ENCODE data around the gene CD200R1L. TPM values are rescaled to one million over a fixed set of nuclear protein-coding genes. Genes with fewer than 3 reads are reported as not detected.
A peak's percentile ranks its signal among the peaks of the same experiment; 100 is the strongest.

The CD200R1L gene
- polyA plus RNA-seq, 4 donors, result not detected

GRCh38 chr3:112807685-112808084 is 39.0 kb downstream of the CD200R1L start:
- H3K4me1 ChIP-seq (ENCODE audit: control insufficient read depth in 3 of 3, insufficient read depth in 2 of 3, low read depth in 1 of 3, low read length in 2 of 3), result no peaks in the 10 kb centered on the region
- DNase-seq, result no peak
- no peak overlapping the region for H3K27ac ChIP-seq (ENCODE audit: low read depth in 1 of 3, low read length in 2 of 3)
- peaks cover 0 to 2% of the 10 kb centered on the region in 2 donors for H3K9me3 ChIP-seq (ENCODE audit: control insufficient read depth in 2 of 2, insufficient read depth in 1 of 2, low read depth in 1 of 2, low read length in 1 of 2)
- H3K4me3 ChIP-seq (ENCODE audit: low read depth in 1 of 3, low read length in 3 of 3), result no peak overlapping the region
- WGBS, 3 donors, result 59 to 63% (median 62%) methylated on average over 4 of the region's 4 CpGs
- no peak for FAIRE-seq
- H3K27me3 ChIP-seq (ENCODE audit: control insufficient read depth in 3 of 3, insufficient read depth in 3 of 3, low read length in 3 of 3), result no peaks in the 10 kb centered on the region
- no peaks in the 10 kb centered on the region for H3K36me3 ChIP-seq (ENCODE audit: control insufficient read depth in 3 of 3, insufficient read depth in 2 of 3, low read depth in 1 of 3, low read length in 3 of 3)

DNA sequence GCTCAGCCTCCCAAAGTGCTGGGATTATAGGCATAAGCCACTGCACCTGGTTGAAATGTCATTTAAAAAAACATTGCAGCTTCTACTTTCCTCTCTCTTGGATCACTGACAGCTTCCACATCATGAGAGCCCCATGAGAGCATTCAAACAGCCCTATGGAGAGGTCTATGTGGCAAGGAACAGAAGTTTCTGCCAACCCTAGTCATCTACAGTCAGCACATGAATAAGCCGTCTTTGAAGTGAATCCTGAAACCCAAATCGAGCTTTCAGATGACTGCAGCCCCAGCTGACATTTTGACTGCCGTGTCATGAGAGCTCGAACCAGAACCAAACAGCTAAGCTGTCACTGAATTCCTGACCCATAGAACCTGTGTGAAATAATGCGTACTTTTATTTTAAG is 39.8 kb downstream of the CD200R1L start:
- no peaks in the 10 kb centered on the region for H3K4me1 ChIP-seq (ENCODE audit: control insufficient read depth in 3 of 3, insufficient read depth in 2 of 3, low read depth in 1 of 3, low read length in 2 of 3)
- no peaks in the 10 kb centered on the region for H3K27me3 ChIP-seq (ENCODE audit: control insufficient read depth in 3 of 3, insufficient read depth in 3 of 3, low read length in 3 of 3)
- H3K9me3 ChIP-seq (ENCODE audit: control insufficient read depth in 2 of 2, insufficient read depth in 1 of 2, low read depth in 1 of 2, low read length in 1 of 2), result peaks cover 0 to 2% of the 10 kb centered on the region in 2 donors
- H3K4me3 ChIP-seq (ENCODE audit: low read depth in 1 of 3, low read length in 3 of 3), result no peak overlapping the region
- 76 to 92% (median 78%) methylated on average over 5 of the region's 5 CpGs for WGBS, 3 donors
- H3K36me3 ChIP-seq (ENCODE audit: control insufficient read depth in 3 of 3, insufficient read depth in 2 of 3, low read depth in 1 of 3, low read length in 3 of 3), result no peaks in the 10 kb centered on the region
- FAIRE-seq, result no peak
- no peak overlapping the region for H3K27ac ChIP-seq (ENCODE audit: low read depth in 1 of 3, low read length in 2 of 3)
- no peak for DNase-seq

DNA sequence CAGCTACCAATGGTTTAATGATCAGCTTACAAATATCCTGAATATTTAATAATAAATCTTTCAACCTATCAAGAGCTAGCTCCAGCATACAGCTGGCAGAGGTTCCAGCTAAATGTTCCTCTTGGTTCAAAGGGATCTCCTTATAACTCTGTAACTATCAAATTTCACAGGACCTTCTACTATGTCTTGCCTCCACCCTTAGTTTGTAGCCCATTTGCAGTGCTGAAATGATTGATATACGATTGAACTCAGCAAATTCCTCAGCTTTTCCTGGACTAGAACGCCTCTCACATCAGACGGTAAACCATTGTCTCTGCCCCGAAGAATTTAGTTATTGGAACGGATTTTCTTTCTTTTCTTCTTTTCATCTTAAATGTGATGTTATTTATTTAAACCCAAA is 41.5 kb downstream of the CD200R1L start:
- H3K9me3 ChIP-seq (ENCODE audit: control insufficient read depth in 2 of 2, insufficient read depth in 1 of 2, low read depth in 1 of 2, low read length in 1 of 2), result peaks cover 0 to 2% of the 10 kb centered on the region in 2 donors
- no peaks in the 10 kb centered on the region for H3K27me3 ChIP-seq (ENCODE audit: control insufficient read depth in 3 of 3, insufficient read depth in 3 of 3, low read length in 3 of 3)
- H3K36me3 ChIP-seq (ENCODE audit: control insufficient read depth in 3 of 3, insufficient read depth in 2 of 3, low read depth in 1 of 3, low read length in 3 of 3), result no peaks in the 10 kb centered on the region
- 95 to 97% (median 96%) methylated on average over 5 of the region's 5 CpGs for WGBS, 3 donors
- H3K4me1 ChIP-seq (ENCODE audit: control insufficient read depth in 3 of 3, insufficient read depth in 2 of 3, low read depth in 1 of 3, low read length in 2 of 3), result no peaks in the 10 kb centered on the region
- no peak for FAIRE-seq
- no peak for DNase-seq
- H3K4me3 ChIP-seq (ENCODE audit: low read depth in 1 of 3, low read length in 3 of 3), result no peak overlapping the region
- H3K27ac ChIP-seq (ENCODE audit: low read depth in 1 of 3, low read length in 2 of 3), result no peak overlapping the region

DNA sequence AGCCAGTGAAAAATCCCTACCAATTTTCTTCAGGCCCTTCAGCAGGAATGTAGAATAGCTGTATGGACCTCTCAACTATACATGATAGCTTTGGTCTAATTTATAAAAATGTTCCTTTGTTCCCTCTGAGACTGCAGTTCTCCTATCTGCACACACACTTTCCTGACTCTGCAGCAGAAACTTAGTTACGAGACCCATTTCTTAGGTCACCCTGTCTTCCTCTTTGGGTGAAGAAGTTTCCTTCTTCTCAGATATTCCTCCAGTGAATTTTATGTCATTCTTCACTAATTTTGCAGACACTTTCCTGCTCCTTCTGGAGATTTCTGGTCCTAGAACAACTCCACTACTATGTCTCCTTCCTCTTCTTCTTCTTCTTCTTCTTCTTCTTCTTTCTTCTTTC is 42.6 kb downstream of the CD200R1L start:
- FAIRE-seq, result no peak
- Histone ChIP-seq H3K27ac (ENCODE audit: low read depth in 1 of 3, low read length in 2 of 3) (no peak overlapping the region), H3K27me3 (ENCODE audit: control insufficient read depth in 3 of 3, insufficient read depth in 3 of 3, low read length in 3 of 3) (no peaks in the 10 kb centered on the region), H3K4me1 (ENCODE audit: control insufficient read depth in 3 of 3, insufficient read depth in 2 of 3, low read depth in 1 of 3, low read length in 2 of 3) (no peaks in the 10 kb centered on the region), H3K36me3 (ENCODE audit: control insufficient read depth in 3 of 3, insufficient read depth in 2 of 3, low read depth in 1 of 3, low read length in 3 of 3) (no peaks in the 10 kb centered on the region), H3K9me3 (ENCODE audit: control insufficient read depth in 2 of 2, insufficient read depth in 1 of 2, low read depth in 1 of 2, low read length in 1 of 2) (peaks cover 0 to 2% of the 10 kb centered on the region in 2 donors), H3K4me3 (ENCODE audit: low read depth in 1 of 3, low read length in 3 of 3) (no peak overlapping the region)
- no peak for DNase-seq
- 89 to 100% (median 89%) methylated on average over 1 of the region's 1 CpG for WGBS, 3 donors

GRCh38 chr3:112803467-112803866 is 43.2 kb downstream of the CD200R1L start:
- peaks cover 0 to 2% of the 10 kb centered on the region in 2 donors for H3K9me3 ChIP-seq (ENCODE audit: control insufficient read depth in 2 of 2, insufficient read depth in 1 of 2, low read depth in 1 of 2, low read length in 1 of 2)
- H3K4me1 ChIP-seq (ENCODE audit: control insufficient read depth in 3 of 3, insufficient read depth in 2 of 3, low read depth in 1 of 3, low read length in 2 of 3), result no peaks in the 10 kb centered on the region
- H3K36me3 ChIP-seq (ENCODE audit: control insufficient read depth in 3 of 3, insufficient read depth in 2 of 3, low read depth in 1 of 3, low read length in 3 of 3), result no peaks in the 10 kb centered on the region
- no peak for FAIRE-seq
- WGBS, 3 donors, result 53 to 77% (median 74%) methylated on average over 2 of the region's 2 CpGs
- no peak overlapping the region for H3K4me3 ChIP-seq (ENCODE audit: low read depth in 1 of 3, low read length in 3 of 3)
- H3K27ac ChIP-seq (ENCODE audit: low read depth in 1 of 3, low read length in 2 of 3), result no peak overlapping the region
- no peaks in the 10 kb centered on the region for H3K27me3 ChIP-seq (ENCODE audit: control insufficient read depth in 3 of 3, insufficient read depth in 3 of 3, low read length in 3 of 3)
- DNase-seq, result no peak

DNA sequence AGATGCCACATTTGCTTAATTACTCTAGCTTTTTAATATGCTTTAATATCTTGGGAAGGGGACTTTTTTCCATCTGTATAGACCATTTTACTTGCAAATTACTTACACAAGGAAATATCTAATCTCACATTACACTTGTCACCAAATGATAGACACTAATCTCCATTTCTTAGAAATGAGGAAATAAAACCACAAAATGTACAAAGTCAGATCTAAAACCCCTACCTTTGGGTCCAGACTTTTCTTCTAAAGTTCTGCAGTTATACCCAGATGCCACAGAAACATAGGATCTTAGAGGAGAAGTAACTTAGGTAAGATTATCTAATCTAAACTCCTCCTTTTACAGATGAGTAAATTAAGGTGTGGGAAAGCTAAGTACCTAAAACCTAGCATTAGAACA is 44.3 kb downstream of the CD200R1L start:
- peaks cover 0 to 2% of the 10 kb centered on the region in 2 donors for H3K9me3 ChIP-seq (ENCODE audit: control insufficient read depth in 2 of 2, insufficient read depth in 1 of 2, low read depth in 1 of 2, low read length in 1 of 2)
- no peaks in the 10 kb centered on the region for H3K36me3 ChIP-seq (ENCODE audit: control insufficient read depth in 3 of 3, insufficient read depth in 2 of 3, low read depth in 1 of 3, low read length in 3 of 3)
- H3K27me3 ChIP-seq (ENCODE audit: control insufficient read depth in 3 of 3, insufficient read depth in 3 of 3, low read length in 3 of 3), result no peaks in the 10 kb centered on the region
- H3K27ac ChIP-seq (ENCODE audit: low read depth in 1 of 3, low read length in 2 of 3), result no peak overlapping the region
- H3K4me3 ChIP-seq (ENCODE audit: low read depth in 1 of 3, low read length in 3 of 3), result no peak overlapping the region
- H3K4me1 ChIP-seq (ENCODE audit: control insufficient read depth in 3 of 3, insufficient read depth in 2 of 3, low read depth in 1 of 3, low read length in 2 of 3), result no peaks in the 10 kb centered on the region
- FAIRE-seq, result no peak
- DNase-seq, result peak in 1 of 2 donors; percentile 18

GRCh38 chr3:112799946-112800345 is 46.7 kb downstream of the CD200R1L start:
- H3K36me3 ChIP-seq (ENCODE audit: control insufficient read depth in 3 of 3, insufficient read depth in 2 of 3, low read depth in 1 of 3, low read length in 3 of 3), result no peaks in the 10 kb centered on the region
- H3K4me1 ChIP-seq (ENCODE audit: control insufficient read depth in 3 of 3, insufficient read depth in 2 of 3, low read depth in 1 of 3, low read length in 2 of 3), result no peaks in the 10 kb centered on the region
- FAIRE-seq (no peak), DNase-seq (no peak)
- H3K9me3 ChIP-seq (ENCODE audit: control insufficient read depth in 2 of 2, insufficient read depth in 1 of 2, low read depth in 1 of 2, low read length in 1 of 2), result no peaks in the 10 kb centered on the region
- H3K4me3 ChIP-seq (ENCODE audit: low read depth in 1 of 3, low read length in 3 of 3), result no peak overlapping the region
- no peak overlapping the region for H3K27ac ChIP-seq (ENCODE audit: low read depth in 1 of 3, low read length in 2 of 3)
- H3K27me3 ChIP-seq (ENCODE audit: control insufficient read depth in 3 of 3, insufficient read depth in 3 of 3, low read length in 3 of 3), result no peaks in the 10 kb centered on the region

DNA sequence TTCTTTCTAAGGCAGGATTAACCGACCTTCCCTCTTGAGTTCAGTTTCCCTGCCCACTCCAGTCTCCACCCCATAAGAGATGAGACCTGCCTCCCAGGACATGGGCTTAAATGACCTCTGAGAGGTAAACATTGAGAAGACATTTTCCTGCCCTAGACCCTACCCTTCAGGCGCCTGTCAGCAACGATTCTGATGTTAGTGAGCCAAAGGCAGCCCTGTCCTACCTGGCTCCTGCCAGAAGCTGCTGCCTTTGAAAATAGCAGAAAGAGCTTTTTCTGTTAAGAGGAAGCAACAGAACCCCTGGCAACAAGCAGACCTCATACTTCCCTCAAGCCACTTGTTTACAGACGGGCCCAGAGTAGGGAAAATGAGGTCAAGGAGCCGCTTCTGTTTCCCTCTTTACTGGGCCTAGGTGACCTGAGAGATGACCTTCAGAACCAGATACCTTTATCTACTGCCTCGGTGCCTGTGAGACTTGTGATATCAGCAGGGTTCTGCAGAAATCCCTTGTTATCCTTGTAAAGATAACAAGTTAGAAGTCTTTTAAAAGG is 52.0 kb downstream of the CD200R1L start:
- Histone ChIP-seq H3K9me3 (ENCODE audit: control insufficient read depth in 2 of 2, insufficient read depth in 1 of 2, low read depth in 1 of 2, low read length in 1 of 2) (no peaks in the 10 kb centered on the region), H3K36me3 (ENCODE audit: control insufficient read depth in 3 of 3, insufficient read depth in 2 of 3, low read depth in 1 of 3, low read length in 3 of 3) (no peaks in the 10 kb centered on the region), H3K27ac (ENCODE audit: low read depth in 1 of 3, low read length in 2 of 3) (peak overlapping the region in 1 of 3 donors; percentile 6), H3K27me3 (ENCODE audit: control insufficient read depth in 3 of 3, insufficient read depth in 3 of 3, low read length in 3 of 3) (no peaks in the 10 kb centered on the region), H3K4me1 (ENCODE audit: control insufficient read depth in 3 of 3, insufficient read depth in 2 of 3, low read depth in 1 of 3, low read length in 2 of 3) (no peaks in the 10 kb centered on the region), H3K4me3 (ENCODE audit: low read depth in 1 of 3, low read length in 3 of 3) (no peak overlapping the region)
- WGBS, 3 donors, result 26 to 39% (median 34%) methylated on average over 6 of the region's 6 CpGs
- no peak for FAIRE-seq
- DNase-seq, result peak in 1 of 2 donors; percentile 10

GRCh38 chr3:112793326-112794081 is 53.2 kb downstream of the CD200R1L start:
- Histone ChIP-seq H3K27me3 (ENCODE audit: control insufficient read depth in 3 of 3, insufficient read depth in 3 of 3, low read length in 3 of 3) (no peaks in the 10 kb centered on the region), H3K27ac (ENCODE audit: low read depth in 1 of 3, low read length in 2 of 3) (no peak overlapping the region), H3K36me3 (ENCODE audit: control insufficient read depth in 3 of 3, insufficient read depth in 2 of 3, low read depth in 1 of 3, low read length in 3 of 3) (no peaks in the 10 kb centered on the region), H3K4me3 (ENCODE audit: low read depth in 1 of 3, low read length in 3 of 3) (no peak overlapping the region), H3K9me3 (ENCODE audit: control insufficient read depth in 2 of 2, insufficient read depth in 1 of 2, low read depth in 1 of 2, low read length in 1 of 2) (no peaks in the 10 kb centered on the region), H3K4me1 (ENCODE audit: control insufficient read depth in 3 of 3, insufficient read depth in 2 of 3, low read depth in 1 of 3, low read length in 2 of 3) (no peaks in the 10 kb centered on the region)
- WGBS, 3 donors, result 62 to 72% (median 62%) methylated on average over 3 of the region's 3 CpGs
- no peak for FAIRE-seq
- no peak for DNase-seq
